GM12891 (cell line): ENCODE measurements around the gene CDK18.

Source experiments
- POLR2A ChIP-seq: IDR thresholded peaks from 2 replicates; pipeline ENCODE4 v1.6.1; 2011; ENCODE audit warnings: low read depth, low read length, control low read depth
- POLR2AphosphoS5 ChIP-seq: IDR thresholded peaks from 2 replicates; pipeline ENCODE4 v1.6.1; 2011; ENCODE audit warnings: low read depth, low read length, control low read depth
- TAF1 ChIP-seq: IDR thresholded peaks from 2 replicates; pipeline ENCODE4 v1.6.1; 2011; ENCODE audit warnings: low read depth, low read length, control low read depth

- TF ChIP-seq POLR2A: no peak
- TF ChIP-seq POLR2AphosphoS5: no peak
- TF ChIP-seq TAF1: no peak
Observed at GRCh38 chr1:205577874-205578658, 73.6 kb downstream of the CDK18 start.
